Measurements from ENCODE around the gene VTN.
"Not testable (repeated sequence)": the region's sequence is repeated elsewhere in the genome, so short reads cannot be mapped to it uniquely, and the experiment has no call there.

VTN gene

GRCh38 chr17:28343491-28343932 lies 26.6 kb downstream of the VTN start:
- TF ChIP-seq, protein P1, sequence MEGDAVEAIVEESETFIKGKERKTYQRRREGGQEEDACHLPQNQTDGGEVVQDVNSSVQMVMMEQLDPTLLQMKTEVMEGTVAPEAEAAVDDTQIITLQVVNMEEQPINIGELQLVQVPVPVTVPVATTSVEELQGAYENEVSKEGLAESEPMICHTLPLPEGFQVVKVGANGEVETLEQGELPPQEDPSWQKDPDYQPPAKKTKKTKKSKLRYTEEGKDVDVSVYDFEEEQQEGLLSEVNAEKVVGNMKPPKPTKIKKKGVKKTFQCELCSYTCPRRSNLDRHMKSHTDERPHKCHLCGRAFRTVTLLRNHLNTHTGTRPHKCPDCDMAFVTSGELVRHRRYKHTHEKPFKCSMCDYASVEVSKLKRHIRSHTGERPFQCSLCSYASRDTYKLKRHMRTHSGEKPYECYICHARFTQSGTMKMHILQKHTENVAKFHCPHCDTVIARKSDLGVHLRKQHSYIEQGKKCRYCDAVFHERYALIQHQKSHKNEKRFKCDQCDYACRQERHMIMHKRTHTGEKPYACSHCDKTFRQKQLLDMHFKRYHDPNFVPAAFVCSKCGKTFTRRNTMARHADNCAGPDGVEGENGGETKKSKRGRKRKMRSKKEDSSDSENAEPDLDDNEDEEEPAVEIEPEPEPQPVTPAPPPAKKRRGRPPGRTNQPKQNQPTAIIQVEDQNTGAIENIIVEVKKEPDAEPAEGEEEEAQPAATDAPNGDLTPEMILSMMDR (IDR thresholded peaks at IDR 0.05; ENCODE audit: low read depth, low read length), result no peak
- Histone ChIP-seq H3K4me3 (ENCODE audit: low read depth, low read length) (no peak overlapping the region), H3K36me3 (peaks cover 68% of the 10 kb centered on the region), H3K27me3 (ENCODE audit: insufficient read depth, low read depth, severe bottlenecking) (no peaks in the 10 kb centered on the region), H3K27ac (no peak overlapping the region), H3K9me3 (ENCODE audit: severe bottlenecking) (no peaks in the 10 kb centered on the region)
- DNase-seq, result no peak

GRCh38 chr17:28342313-28342712 lies 27.8 kb downstream of the VTN start:
- no peaks in the 10 kb centered on the region for H3K9me3 ChIP-seq (ENCODE audit: severe bottlenecking)
- H3K27me3 ChIP-seq (ENCODE audit: insufficient read depth, low read depth, severe bottlenecking), result no peaks in the 10 kb centered on the region
- H3K27ac ChIP-seq, result no peak overlapping the region
- TF ChIP-seq, protein P1 (IDR thresholded peaks at IDR 0.05; ENCODE audit: low read depth, low read length), result no peak
- H3K36me3 ChIP-seq, result peaks cover 56% of the 10 kb centered on the region
- no peak for DNase-seq
- no peak overlapping the region for H3K4me3 ChIP-seq (ENCODE audit: low read depth, low read length)

DNA sequence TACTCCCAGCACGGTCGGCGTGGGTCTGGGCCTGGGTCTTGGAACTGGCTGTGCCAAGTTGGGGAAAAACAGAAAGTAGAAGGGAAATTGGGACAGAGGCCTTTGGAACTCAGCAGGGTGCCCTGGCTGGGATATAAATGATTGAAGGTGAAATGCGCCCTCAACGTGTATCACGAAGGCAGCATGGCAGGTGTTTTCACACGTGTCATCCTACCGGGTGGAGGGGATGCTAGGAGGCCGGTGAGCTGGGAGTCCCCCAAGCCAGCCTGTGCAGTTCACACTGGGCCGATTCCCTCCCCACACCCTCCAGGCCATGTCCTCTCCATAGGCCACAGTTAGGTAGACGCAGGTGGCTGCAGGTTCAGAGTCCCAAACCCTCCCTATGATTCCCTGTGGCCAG lies 28.6 kb downstream of the VTN start:
- no peak overlapping the region for H3K27ac ChIP-seq
- peaks cover 48% of the 10 kb centered on the region for H3K36me3 ChIP-seq
- H3K9me3 ChIP-seq (ENCODE audit: severe bottlenecking), result no peaks in the 10 kb centered on the region
- H3K4me3 ChIP-seq (ENCODE audit: low read depth, low read length), result no peak overlapping the region
- no peaks in the 10 kb centered on the region for H3K27me3 ChIP-seq (ENCODE audit: insufficient read depth, low read depth, severe bottlenecking)
- DNase-seq, result no peak
- TF ChIP-seq, protein P1 (IDR thresholded peaks at IDR 0.05; ENCODE audit: low read depth, low read length), result no peak

DNA sequence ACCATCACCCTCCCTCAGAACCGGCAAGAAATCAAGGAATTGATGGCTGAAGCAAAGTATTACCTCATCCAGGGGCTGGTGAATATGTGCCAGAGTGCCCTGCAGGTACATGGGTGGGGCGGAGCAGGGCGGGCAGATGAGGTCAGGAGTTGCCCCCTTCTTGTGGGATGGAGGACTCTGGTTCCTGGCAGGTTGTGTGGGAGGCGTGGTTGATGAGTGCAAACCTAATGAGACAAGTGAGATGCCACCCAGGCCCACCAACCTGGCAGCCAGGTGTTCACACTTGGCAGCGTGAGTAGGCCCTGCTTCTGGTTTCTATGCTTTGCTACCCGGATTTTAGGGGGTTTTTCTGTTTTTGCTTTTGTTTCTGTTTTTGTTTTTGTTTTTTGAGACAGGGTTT lies 29.7 kb downstream of the VTN start:
- H3K9me3 ChIP-seq (ENCODE audit: severe bottlenecking), result no peaks in the 10 kb centered on the region
- H3K36me3 ChIP-seq, result peaks cover 39% of the 10 kb centered on the region
- H3K27me3 ChIP-seq (ENCODE audit: insufficient read depth, low read depth, severe bottlenecking), result no peaks in the 10 kb centered on the region
- H3K4me3 ChIP-seq (ENCODE audit: low read depth, low read length), result no peak overlapping the region
- H3K27ac ChIP-seq, result no peak overlapping the region
- no peak for DNase-seq
- TF ChIP-seq, protein P1 (IDR thresholded peaks at IDR 0.05; ENCODE audit: low read depth, low read length), result no peak

DNA sequence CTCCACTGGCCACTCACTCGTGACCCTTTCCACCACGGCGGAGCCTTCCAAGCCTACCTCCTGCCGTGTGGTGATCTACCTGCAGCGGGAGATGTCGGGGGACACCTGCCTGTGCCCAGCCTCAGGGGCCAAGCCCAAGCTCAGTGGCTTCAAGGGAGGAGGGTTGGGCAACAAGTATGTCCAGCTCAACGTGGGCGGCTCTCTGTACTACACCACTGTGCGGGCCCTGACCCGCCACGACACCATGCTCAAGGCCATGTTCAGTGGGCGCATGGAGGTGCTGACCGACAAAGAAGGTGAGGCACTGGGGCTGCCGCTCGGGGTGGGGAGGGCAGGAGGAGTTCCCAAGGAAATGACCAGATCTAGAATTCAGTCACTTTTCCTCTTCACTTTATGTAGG lies 30.7 kb downstream of the VTN start:
- Histone ChIP-seq H3K27ac (no peak overlapping the region), H3K36me3 (peaks cover 31% of the 10 kb centered on the region), H3K27me3 (ENCODE audit: insufficient read depth, low read depth, severe bottlenecking) (no peaks in the 10 kb centered on the region), H3K9me3 (ENCODE audit: severe bottlenecking) (no peaks in the 10 kb centered on the region), H3K4me3 (ENCODE audit: low read depth, low read length) (no peak overlapping the region)
- DNase-seq, result no peak
- TF ChIP-seq, protein P1 (IDR thresholded peaks at IDR 0.05; ENCODE audit: low read depth, low read length), result no peak

GRCh38 chr17:28338769-28339212 lies 31.3 kb downstream of the VTN start:
- not testable (repeated sequence) for H3K9me3 ChIP-seq (ENCODE audit: severe bottlenecking); H3K4me3 ChIP-seq (ENCODE audit: low read depth, low read length); H3K27ac ChIP-seq; H3K27me3 ChIP-seq (ENCODE audit: insufficient read depth, low read depth, severe bottlenecking); DNase-seq
- H3K36me3 ChIP-seq, result peaks cover 25% of the 10 kb centered on the region
